GM12878 (cell line): ENCODE results near the gene SYTL1. TPM values are rescaled to one million over a fixed set of nuclear protein-coding genes. Genes with fewer than 3 reads are reported as not detected.

Source experiments
- ATAC-seq: fragments of 200-7000 bp; cut with Tn5 transposase; 3 replicates; pipeline ENCODE4 v1.9.1; 2020; ENCODE audit warnings: mild to moderate bottlenecking, moderate library complexity
- BruUV-seq: library from RNA; stranded (reverse); fragments of 400-500 nt; replicated peaks from 2 replicates; lab custom pipeline; 2021; lab: Mats Ljungman, UMichigan
- CTCF ChIA-PET: fragments of 300-600 bp; sonication (Branson Sonifier 250); formaldehyde crosslinking; extraction: SDS; loops from one replicate; lab custom pipeline; 2021; ENCODE audit warnings: inconsistent platforms; lab: Yijun Ruan, JAX
- POLR2A ChIA-PET: fragments of 350-600 bp; formaldehyde crosslinking; extraction: SDS; loops from one replicate; lab custom pipeline; 2021; ENCODE audit warnings: inconsistent platforms; lab: Charles Lee
- RAD21 ChIA-PET: fragments of 300-600 bp; sonication (Branson Sonifier 250); formaldehyde crosslinking; loops from one replicate; lab custom pipeline; 2023; ENCODE audit warnings: antibody characterized with exemption; ENCODE audit not compliant: unreplicated experiment; lab: Charles Lee
- SMC1A ChIA-PET: fragments of 300-600 bp; sonication (Branson Sonifier 250); formaldehyde crosslinking; loops from one replicate; lab custom pipeline; 2023; ENCODE audit not compliant: unreplicated experiment, uncharacterized antibody; lab: Charles Lee
- DNase-seq: peaks from one replicate; pipeline ENCODE4 v3.0.0-alpha.2; 2011; ENCODE audit warnings: low read depth, low spot score
- FAIRE-seq: peaks from 3 replicates; lab custom pipeline; 2011; peaks lifted over from hg19 to GRCh38; lab: Jason Lieb, UNC
- H2AFZ ChIP-seq: 2 replicates; pipeline ENCODE4 v1.6.0; 2011; ENCODE audit warnings: low read depth, low read length, control low read depth; ENCODE audit not compliant: control insufficient read depth
- H3K27ac ChIP-seq: 2 replicates; pipeline ENCODE4 v1.5.1; 2011; ENCODE audit warnings: control low read depth; ENCODE audit not compliant: control insufficient read depth, insufficient read depth
- H3K27me3 ChIP-seq, 2 experiments: replicated peaks in 1 of 2; 2 replicates each; pipeline versions ENCODE4 v1.6.0 to v1.6.1; 2011; ENCODE audit warnings: low read length in 1 of 2; ENCODE audit not compliant: control insufficient read depth in 2 of 2, insufficient read depth in 2 of 2
- H3K36me3 ChIP-seq, 2 experiments: 2 replicates each; pipeline ENCODE4 v1.5.1; 2011; ENCODE audit warnings: low read length in 1 of 2; ENCODE audit not compliant: control insufficient read depth in 2 of 2, insufficient read depth in 2 of 2
- H3K4me1 ChIP-seq: 2 replicates; pipeline ENCODE4 v1.6.1; 2011; ENCODE audit warnings: mild to moderate bottlenecking, low read length, moderate library complexity, mixed read lengths; ENCODE audit not compliant: control insufficient read depth, insufficient read depth
- H3K4me2 ChIP-seq: 2 replicates; pipeline ENCODE4 v1.6.0; 2011; ENCODE audit warnings: control low read depth; ENCODE audit not compliant: control insufficient read depth, insufficient read depth
- H3K4me3 ChIP-seq: fragments of 200-600 bp; sonication (generic); 2 replicates; pipeline ENCODE4 v1.5.1; 2016
- H3K79me2 ChIP-seq: 2 replicates; pipeline ENCODE4 v1.6.0; 2011; ENCODE audit warnings: low read length; ENCODE audit not compliant: control insufficient read depth, insufficient read depth
- H3K9ac ChIP-seq: 2 replicates; pipeline ENCODE4 v1.8.0; 2011; ENCODE audit warnings: low read length, control low read depth, mixed read lengths; ENCODE audit not compliant: control insufficient read depth, insufficient read depth
- H3K9me3 ChIP-seq: replicated peaks from 3 replicates; pipeline ENCODE4 v1.5.1; 2011; ENCODE audit warnings: mild to moderate bottlenecking, low read length; ENCODE audit not compliant: control insufficient read depth, insufficient read depth
- H4K20me1 ChIP-seq: 2 replicates; pipeline ENCODE4 v1.6.0; 2011; ENCODE audit not compliant: control insufficient read depth, insufficient read depth
- HDAC2 ChIP-seq: fragments of 200-600 bp; sonication (generic); IDR thresholded peaks from 2 replicates; pipeline ENCODE4 v1.6.1; 2017
- NR2F1 ChIP-seq: fragments of 450-650 bp; conservative IDR thresholded peaks from 2 replicates; pipeline ENCODE4 v1.6.1; 2017; ENCODE audit warnings: mild to moderate bottlenecking
- PAX8 ChIP-seq: fragments of 450-650 bp; IDR thresholded peaks from 2 replicates; pipeline ENCODE4 v1.6.1; 2017; ENCODE audit warnings: mild to moderate bottlenecking, moderate library complexity
- PML ChIP-seq: IDR thresholded peaks from 2 replicates; pipeline ENCODE4 v1.6.1; 2012; ENCODE audit warnings: low read length, inconsistent platforms
- POLR2AphosphoS2 ChIP-seq: IDR thresholded peaks from 2 replicates; pipeline ENCODE4 v1.6.1; 2011; ENCODE audit warnings: low read depth, mild to moderate bottlenecking, low read length, improper control_type of control experiment, moderate library complexity
- SP1 ChIP-seq: IDR thresholded peaks from one replicate; pipeline ENCODE4 v1.6.1; 2011; ENCODE audit warnings: low read depth, low read length
- ZNF622 ChIP-seq: fragments of 450-650 bp; IDR thresholded peaks from 2 replicates; pipeline ENCODE4 v1.6.1; 2017; ENCODE audit warnings: mild to moderate bottlenecking, inconsistent platforms
- WGBS: methylation state at CpG from one replicate; pipeline ENCODE4 v1.1.6; 2016; ENCODE audit warnings: low lambda C conversion rate; ENCODE audit not compliant: insufficient replicate concordance, insufficient coverage; ENCODE audit errors: missing lambda C conversion rate; 5-methylcytosine and 5-hydroxymethylcytosine counted together
- in situ Hi-C: fragments of 300-500 bp; cut with MboI; formaldehyde crosslinking; loops from 9 replicates; pipeline ENCODE4 v1.14.3; 2018; ENCODE audit warnings: mixed read lengths
- intact Hi-C: fragments of 100-400 bp; cut with micrococcal nuclease; formaldehyde crosslinking; loops from one replicate; pipeline ENCODE4 v1.14.2; 2022; ENCODE audit not compliant: unreplicated experiment
- polyA plus RNA-seq, 11 experiments: library from polyadenylated mRNA; depleted of rRNA in 4 of 11; unstranded in 6 of 11; stranded (reverse) in 5 of 11; fragments of >200 nt; fragmentation: Nextera tagmentation in 4 of 11; fragmentation: Illumina TruSeq in 1 of 11; extraction: Ambion mirVana in 4 of 11; extraction: Trizol in 1 of 11; gene quantifications; 1 replicate in 1 of 11; 2 replicates in 10 of 11; pipeline versions ENCODE4 v1.2.1 to v1.2.3, GENCODE V29; 2011 to 2016; ENCODE audit warnings: inconsistent platforms in 2 of 11, missing spikeins in 2 of 11, low read depth in 1 of 11
- total RNA-seq, 4 experiments: library from RNA; depleted of rRNA in 3 of 4; stranded (reverse); fragments of >200 nt in 3 of 4; fragmentation: Illumina TruSeq in 1 of 4; extraction: Trizol in 1 of 4; gene quantifications; 2 replicates each; pipeline versions ENCODE4 v1.2.1 to v1.2.3, GENCODE V29; 2013 to 2021
- TF ChIP-seq, protein P1 (sequence below): fragments of 450-650 bp; conservative IDR thresholded peaks from 2 replicates; pipeline ENCODE4 v1.6.1; 2017; ENCODE audit warnings: mild to moderate bottlenecking, moderate library complexity
- TF ChIP-seq, protein P2 (sequence below): fragments of 150-350 bp; IDR thresholded peaks from 2 replicates; pipeline ENCODE4 v1.6.1; 2014; ENCODE audit warnings: mild to moderate bottlenecking, low read depth, low read length

Gene SYTL1
- total and polyA plus RNA-seq, 10 of the 15 experiments (the other 5 are each of a cell fraction or from before 2014, with no cell fraction given), result 0.72 to 45.6 (median 14.8) TPM

GRCh38 chr1:27346357-27346756 lies 4.5 kb downstream of the SYTL1 start:
- WGBS, result 97% methylated on average over 8 of the region's 8 CpGs
- CTCF ChIA-PET, result interaction anchor here (0.6 to 3.1 kb wide), 6 partner anchors 11 to 149 kb away, joined by 3 to 12 read pairs (median 8); partner anchors contain the start of gene MAP3K6
- ATAC-seq, result no peak
- H4K20me1 ChIP-seq, result no peaks in the 10 kb centered on the region
- no peak for TF ChIP-seq ZNF622
- TF ChIP-seq, all 136 proteins: peak for 0
- DNase-seq, result no peak
- H3K79me2 ChIP-seq, result peaks cover 5% of the 10 kb centered on the region
- peaks cover 25% of the 10 kb centered on the region for H3K4me1 ChIP-seq
- H3K27ac ChIP-seq, result no peak overlapping the region
- ChIA-PET POLR2A (interaction anchor here (0.5 kb wide), 1 partner anchor 27 kb away, joined by 3 read pairs; no protein-coding TSS in a partner anchor), RAD21 (no interaction called here), SMC1A (interaction anchor here (1.6 kb wide), 1 partner anchor 46 kb away, joined by 4 read pairs; no protein-coding TSS in a partner anchor)
- BruUV-seq, result no TSS peak
- no peak for FAIRE-seq
- in situ Hi-C loops, result no loop called here
- no peaks in the 10 kb centered on the region for H3K36me3 ChIP-seq
- intact Hi-C loops, result no loop called here
- H3K9ac ChIP-seq, result no peak overlapping the region
- no peak overlapping the region for H2AFZ ChIP-seq
- H3K27me3 ChIP-seq, result no peaks in the 10 kb centered on the region
- no peak overlapping the region for H3K4me3 ChIP-seq
- H3K4me2 ChIP-seq, result no peak overlapping the region
- H3K9me3 ChIP-seq, result no peaks in the 10 kb centered on the region

DNA sequence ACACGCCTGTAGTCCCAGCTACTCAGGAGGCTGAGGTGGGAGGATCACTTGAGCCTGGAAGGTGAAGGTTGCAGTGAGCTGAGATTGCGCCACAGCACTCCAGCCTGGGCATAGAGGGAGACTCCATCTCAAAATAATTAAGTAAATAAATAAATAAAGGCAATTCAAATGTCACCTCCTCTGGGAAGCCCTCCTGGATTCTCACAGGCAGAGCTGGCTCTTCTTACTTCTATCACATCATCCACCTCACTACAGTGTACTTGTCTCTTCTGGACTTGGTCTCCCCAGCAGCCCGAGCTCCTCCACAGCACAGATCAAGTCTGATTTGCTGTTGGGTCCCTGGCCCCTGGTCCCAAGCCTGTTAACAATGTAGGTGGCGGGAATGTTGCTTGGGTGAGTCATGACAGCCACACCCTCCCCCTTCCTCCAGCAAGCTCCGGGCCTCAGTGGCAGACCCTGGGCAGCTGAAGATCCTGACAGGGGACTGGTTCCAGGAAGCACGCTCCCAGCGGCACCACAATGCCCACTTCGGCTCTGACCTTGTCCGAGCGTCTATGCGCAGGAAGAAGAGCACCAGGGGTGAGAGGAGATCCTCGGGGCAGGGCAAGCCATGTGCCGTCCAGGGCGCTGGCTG lies 5.3 kb downstream of the SYTL1 start:
- TF ChIP-seq NR2F1 (no peak), PAX8 (no peak), POLR2AphosphoS2 (no peak), PML (no peak), HDAC2 (no peak), SP1 (no peak)
- TF ChIP-seq, protein P1, sequence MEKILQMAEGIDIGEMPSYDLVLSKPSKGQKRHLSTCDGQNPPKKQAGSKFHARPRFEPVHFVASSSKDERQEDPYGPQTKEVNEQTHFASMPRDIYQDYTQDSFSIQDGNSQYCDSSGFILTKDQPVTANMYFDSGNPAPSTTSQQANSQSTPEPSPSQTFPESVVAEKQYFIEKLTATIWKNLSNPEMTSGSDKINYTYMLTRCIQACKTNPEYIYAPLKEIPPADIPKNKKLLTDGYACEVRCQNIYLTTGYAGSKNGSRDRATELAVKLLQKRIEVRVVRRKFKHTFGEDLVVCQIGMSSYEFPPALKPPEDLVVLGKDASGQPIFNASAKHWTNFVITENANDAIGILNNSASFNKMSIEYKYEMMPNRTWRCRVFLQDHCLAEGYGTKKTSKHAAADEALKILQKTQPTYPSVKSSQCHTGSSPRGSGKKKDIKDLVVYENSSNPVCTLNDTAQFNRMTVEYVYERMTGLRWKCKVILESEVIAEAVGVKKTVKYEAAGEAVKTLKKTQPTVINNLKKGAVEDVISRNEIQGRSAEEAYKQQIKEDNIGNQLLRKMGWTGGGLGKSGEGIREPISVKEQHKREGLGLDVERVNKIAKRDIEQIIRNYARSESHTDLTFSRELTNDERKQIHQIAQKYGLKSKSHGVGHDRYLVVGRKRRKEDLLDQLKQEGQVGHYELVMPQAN, result no peak
- TF ChIP-seq, protein P2, sequence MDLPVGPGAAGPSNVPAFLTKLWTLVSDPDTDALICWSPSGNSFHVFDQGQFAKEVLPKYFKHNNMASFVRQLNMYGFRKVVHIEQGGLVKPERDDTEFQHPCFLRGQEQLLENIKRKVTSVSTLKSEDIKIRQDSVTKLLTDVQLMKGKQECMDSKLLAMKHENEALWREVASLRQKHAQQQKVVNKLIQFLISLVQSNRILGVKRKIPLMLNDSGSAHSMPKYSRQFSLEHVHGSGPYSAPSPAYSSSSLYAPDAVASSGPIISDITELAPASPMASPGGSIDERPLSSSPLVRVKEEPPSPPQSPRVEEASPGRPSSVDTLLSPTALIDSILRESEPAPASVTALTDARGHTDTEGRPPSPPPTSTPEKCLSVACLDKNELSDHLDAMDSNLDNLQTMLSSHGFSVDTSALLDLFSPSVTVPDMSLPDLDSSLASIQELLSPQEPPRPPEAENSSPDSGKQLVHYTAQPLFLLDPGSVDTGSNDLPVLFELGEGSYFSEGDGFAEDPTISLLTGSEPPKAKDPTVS, result no peak
- TF ChIP-seq, all 136 proteins: peak for 0

More for the DNA sequence above, 5.3 kb downstream of the SYTL1 start:
- POLR2A ChIA-PET, result interaction anchor here (0.5 kb wide), 1 partner anchor 28 kb away, joined by 3 read pairs; no protein-coding TSS in a partner anchor
- Histone ChIP-seq H3K27ac (no peak overlapping the region), H3K79me2 (peaks cover 2% of the 10 kb centered on the region), H3K9me3 (no peaks in the 10 kb centered on the region), H3K4me3 (no peak overlapping the region), H2AFZ (no peak overlapping the region), H4K20me1 (no peaks in the 10 kb centered on the region), H3K36me3 (no peaks in the 10 kb centered on the region), H3K4me1 (peaks cover 18% of the 10 kb centered on the region), H3K4me2 (no peak overlapping the region), H3K27me3 (no peaks in the 10 kb centered on the region), H3K9ac (no peak overlapping the region)
- in situ Hi-C loops (no loop called here), intact Hi-C loops (no loop called here)
- FAIRE-seq (no peak), DNase-seq (no peak), ATAC-seq (no peak)
- SMC1A ChIA-PET, result no interaction called here
- WGBS, result 82% methylated on average over 14 of the region's 14 CpGs
- BruUV-seq, result no TSS peak
- CTCF ChIA-PET, result interaction anchor here (1.1 to 3.1 kb wide), 3 partner anchors 10 to 49 kb away, joined by 8 to 12 read pairs (median 10); no protein-coding TSS in a partner anchor
- RAD21 ChIA-PET, result no interaction called here
